ENCODE measurements around the gene GFOD1. TPM values are rescaled to one million over a fixed set of nuclear protein-coding genes. Genes with fewer than 3 reads are reported as not detected.
A peak's percentile ranks its signal among the peaks of the same experiment; 100 is the strongest.

The GFOD1 gene
- total and polyA plus RNA-seq, 7 experiments from 2014 or later = 0.24 to 10.8 (median 1.4) TPM; not detected in 1

DNA sequence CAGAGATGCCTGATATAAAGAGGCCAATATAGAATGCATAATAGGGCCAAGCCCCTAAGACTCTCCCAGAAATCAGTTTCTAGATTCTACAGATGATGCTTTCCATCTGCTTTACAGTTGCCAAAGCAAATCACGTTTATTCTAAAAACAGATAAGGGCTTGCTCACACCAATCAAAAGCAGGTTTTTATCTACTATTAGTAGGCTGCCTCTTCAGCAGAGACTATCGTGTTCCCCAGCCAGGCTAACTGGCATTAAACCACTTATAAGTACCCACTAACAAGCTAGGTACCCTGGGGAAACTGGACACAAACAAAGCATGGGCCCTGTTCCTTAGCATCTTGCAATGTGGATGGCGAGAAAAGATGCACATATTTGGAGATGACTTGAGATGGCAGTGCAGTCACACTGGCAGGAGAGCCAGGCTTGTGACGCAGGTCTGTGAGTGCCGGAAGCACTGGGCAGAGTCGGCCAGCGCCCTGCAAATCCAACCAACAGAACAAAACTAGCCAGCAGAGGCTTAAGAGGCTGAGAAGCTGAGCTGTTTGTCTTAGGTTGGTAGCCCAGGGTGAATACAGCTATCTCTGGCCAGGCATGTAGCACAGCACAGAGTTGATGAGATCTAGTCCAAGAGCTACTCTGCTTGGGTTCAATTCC, 73.4 kb downstream of the GFOD1 start:
- ChIA-PET CTCF (interaction anchor here (0.9 kb wide), 1 partner anchor 161 kb away, joined by 5 read pairs; the partner anchor contains the start of gene SIRT5), POLR2A (no interaction called here)
- Histone ChIP-seq H3K9me3 (ENCODE audit: control insufficient read depth in 2 of 3, low read length in 3 of 3) (no peaks in the 10 kb centered on the region), H3K4me1 (ENCODE audit: control insufficient read depth in 2 of 2, insufficient read depth in 2 of 2, low read length in 2 of 2) (no peaks in the 10 kb centered on the region), H3K27me3 (ENCODE audit: control insufficient read depth in 2 of 2, insufficient read depth in 2 of 2, low read length in 2 of 2) (no peaks in the 10 kb centered on the region), H3K27ac (ENCODE audit: low read depth, low read length) (no peak overlapping the region), H3K4me3 (ENCODE audit: low read length) (no peak overlapping the region), H3K36me3 (ENCODE audit: control insufficient read depth in 2 of 3, insufficient read depth in 3 of 3, low read length in 3 of 3) (no peaks in the 10 kb centered on the region)
- no peaks in the 10 kb centered on the region for H3K27me3 Mint-ChIP-seq
- H3K4me1 Mint-ChIP-seq = peaks cover 0 to 18% (median 6%) of the 10 kb centered on the region in 7 donors
- peaks cover 0 to 7% (median 0%) of the 10 kb centered on the region in 11 donors for H3K9me3 Mint-ChIP-seq
- peak overlapping the region in 4 of 9 donors; percentile 17 to 68 (median 43) for H3K27ac Mint-ChIP-seq
- H3K4me3 Mint-ChIP-seq = no peak overlapping the region
- DNase-seq (peak in 4 of 9 donors; percentile 19 to 61 (median 44)), ATAC-seq (peak; percentile 84)
- intact Hi-C loops (cut with micrococcal nuclease) = loop anchor here in 1 of 2 donors (1.0 kb wide), 1 partner anchor 123 kb away; no protein-coding TSS in a partner anchor
- H3K36me3 Mint-ChIP-seq = peaks cover 0 to 6% (median 0%) of the 10 kb centered on the region in 5 donors

DNA sequence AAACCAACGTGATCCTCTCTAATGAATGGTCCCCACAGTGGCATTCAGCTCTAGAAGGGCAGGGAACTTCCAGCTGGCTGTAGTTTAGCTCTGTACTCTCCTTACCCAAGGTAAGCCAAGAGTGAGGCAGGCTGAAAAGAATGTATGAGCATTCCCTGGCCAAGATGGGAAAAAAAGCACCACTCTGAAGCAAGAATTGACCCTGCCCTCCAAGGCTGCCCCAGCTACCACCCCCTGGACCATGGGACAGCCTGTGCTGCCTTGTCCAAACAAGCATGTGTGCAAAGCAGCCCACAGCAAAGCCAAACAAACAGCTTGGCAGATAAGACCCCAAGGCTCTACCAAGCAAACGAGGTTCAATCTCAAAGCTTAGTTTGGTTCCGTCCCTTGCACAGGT, 73.9 kb downstream of the GFOD1 start:
- CTCF ChIA-PET = no interaction called here

DNA sequence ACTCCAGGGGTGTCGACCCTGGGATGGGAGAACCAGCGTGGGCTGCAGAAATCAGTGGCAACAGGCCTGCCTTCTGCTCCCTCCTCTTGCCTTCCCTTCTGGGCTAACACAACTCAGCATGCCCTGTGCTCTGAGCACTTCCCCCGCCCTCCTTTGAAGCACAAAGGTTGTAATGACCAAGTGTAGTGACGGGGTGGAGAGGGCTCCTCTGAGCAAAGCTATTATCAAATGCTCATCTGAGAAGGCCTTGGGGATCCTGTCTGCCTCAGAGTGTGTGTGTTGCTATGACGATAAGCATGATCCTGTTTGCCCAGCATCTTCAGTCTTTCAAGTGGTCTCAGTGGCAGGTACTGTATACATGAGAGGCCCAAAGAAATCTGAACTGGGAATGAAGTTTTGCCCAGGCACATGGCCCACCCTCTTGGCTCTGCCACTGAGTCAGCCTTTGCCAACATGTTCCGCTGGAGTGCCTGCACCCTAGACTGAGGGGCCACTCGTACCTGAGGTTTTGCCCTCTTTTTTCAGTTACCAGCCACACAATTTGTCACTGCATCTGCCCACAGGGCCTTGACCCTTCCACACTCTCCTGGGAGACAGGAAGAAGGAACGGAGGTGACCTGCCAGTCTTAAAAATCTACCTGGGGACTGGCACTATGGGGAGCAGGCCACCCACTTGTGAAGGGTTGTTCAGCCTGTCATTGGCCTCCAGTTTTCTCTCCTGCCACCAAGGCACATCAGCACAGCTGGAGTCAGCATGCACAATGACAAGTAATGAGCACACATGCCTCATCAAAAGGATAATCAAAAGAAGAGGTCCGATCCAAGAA, 74.5 kb downstream of the GFOD1 start:
- peaks cover 0 to 6% (median 0%) of the 10 kb centered on the region in 5 donors for H3K36me3 Mint-ChIP-seq
- H3K27me3 Mint-ChIP-seq = no peaks in the 10 kb centered on the region
- no peaks in the 10 kb centered on the region for H3K9me3 ChIP-seq (ENCODE audit: control insufficient read depth in 2 of 3, low read length in 3 of 3)

More for the DNA sequence above, 73.9 kb downstream of the GFOD1 start:
- Mint-ChIP-seq H3K9me3 (peaks cover 0 to 7% (median 0%) of the 10 kb centered on the region in 11 donors), H3K27me3 (no peaks in the 10 kb centered on the region), H3K27ac (no peak overlapping the region), H3K4me3 (no peak overlapping the region), H3K4me1 (peaks cover 0 to 12% (median 4%) of the 10 kb centered on the region in 7 donors), H3K36me3 (peaks cover 0 to 6% (median 0%) of the 10 kb centered on the region in 5 donors)
- intact Hi-C loops (cut with micrococcal nuclease) = no loop called here
- DNase-seq = no peak
- Histone ChIP-seq H3K27ac (ENCODE audit: low read depth, low read length) (no peak overlapping the region), H3K4me1 (ENCODE audit: control insufficient read depth in 2 of 2, insufficient read depth in 2 of 2, low read length in 2 of 2) (no peaks in the 10 kb centered on the region), H3K4me3 (ENCODE audit: low read length) (no peak overlapping the region), H3K36me3 (ENCODE audit: control insufficient read depth in 2 of 3, insufficient read depth in 3 of 3, low read length in 3 of 3) (no peaks in the 10 kb centered on the region), H3K27me3 (ENCODE audit: control insufficient read depth in 2 of 2, insufficient read depth in 2 of 2, low read length in 2 of 2) (no peaks in the 10 kb centered on the region), H3K9me3 (ENCODE audit: control insufficient read depth in 2 of 3, low read length in 3 of 3) (no peaks in the 10 kb centered on the region)
- no peak for ATAC-seq
- POLR2A ChIA-PET = no interaction called here

DNA sequence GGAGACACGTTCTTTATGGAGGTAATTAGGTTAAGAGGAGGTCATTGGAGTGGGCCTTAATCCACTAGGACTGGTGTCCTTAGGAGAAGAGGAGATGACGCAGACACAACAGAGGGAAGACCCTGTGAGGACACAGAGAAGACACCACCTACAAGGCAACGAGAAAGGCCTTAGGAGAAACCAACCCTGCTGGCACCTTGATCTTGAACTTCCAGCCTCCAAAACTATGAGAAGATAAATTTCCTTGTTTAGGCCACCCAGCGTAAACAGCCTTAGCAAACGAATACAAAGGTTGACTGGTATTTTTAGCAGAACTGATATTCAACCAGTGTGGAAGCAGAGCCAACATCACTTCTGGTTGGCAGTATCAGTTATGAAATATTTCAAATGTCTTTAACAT, 75.2 kb downstream of the GFOD1 start:
- H3K4me1 ChIP-seq (ENCODE audit: control insufficient read depth in 2 of 2, insufficient read depth in 2 of 2, low read length in 2 of 2) = no peaks in the 10 kb centered on the region
- no peaks in the 10 kb centered on the region for H3K27me3 ChIP-seq (ENCODE audit: control insufficient read depth in 2 of 2, insufficient read depth in 2 of 2, low read length in 2 of 2)
- ChIA-PET CTCF (interaction anchor here (0.8 kb wide), 1 partner anchor 125 kb away, joined by 3 read pairs; no protein-coding TSS in a partner anchor), POLR2A (no interaction called here)
- DNase-seq (no peak), ATAC-seq (no peak)
- H3K27ac ChIP-seq (ENCODE audit: low read depth, low read length) = no peak overlapping the region
- peaks cover 0 to 10% (median 4%) of the 10 kb centered on the region in 7 donors for H3K4me1 Mint-ChIP-seq
- H3K9me3 ChIP-seq (ENCODE audit: control insufficient read depth in 2 of 3, low read length in 3 of 3) = no peaks in the 10 kb centered on the region
- intact Hi-C loops (cut with micrococcal nuclease) = no loop called here
- H3K4me3 ChIP-seq (ENCODE audit: low read length) = no peak overlapping the region
- H3K36me3 ChIP-seq (ENCODE audit: control insufficient read depth in 2 of 3, insufficient read depth in 3 of 3, low read length in 3 of 3) = no peaks in the 10 kb centered on the region
- H3K27ac Mint-ChIP-seq = no peak overlapping the region
- H3K9me3 Mint-ChIP-seq = peaks cover 0 to 7% (median 0%) of the 10 kb centered on the region in 11 donors
- H3K4me3 Mint-ChIP-seq = no peak overlapping the region
- no peaks in the 10 kb centered on the region for H3K27me3 Mint-ChIP-seq
- peaks cover 0 to 6% (median 0%) of the 10 kb centered on the region in 5 donors for H3K36me3 Mint-ChIP-seq

More for the DNA sequence above, 74.5 kb downstream of the GFOD1 start:
- CTCF ChIA-PET = no interaction called here
- no peaks in the 10 kb centered on the region for H3K4me1 ChIP-seq (ENCODE audit: control insufficient read depth in 2 of 2, insufficient read depth in 2 of 2, low read length in 2 of 2)
- ATAC-seq (no peak), DNase-seq (no peak)
- H3K36me3 ChIP-seq (ENCODE audit: control insufficient read depth in 2 of 3, insufficient read depth in 3 of 3, low read length in 3 of 3) = no peaks in the 10 kb centered on the region
- H3K4me3 Mint-ChIP-seq = no peak overlapping the region
- H3K27ac Mint-ChIP-seq = no peak overlapping the region
- H3K27me3 ChIP-seq (ENCODE audit: control insufficient read depth in 2 of 2, insufficient read depth in 2 of 2, low read length in 2 of 2) = no peaks in the 10 kb centered on the region
- intact Hi-C loops (cut with micrococcal nuclease) = no loop called here
- peaks cover 0 to 7% (median 0%) of the 10 kb centered on the region in 11 donors for H3K9me3 Mint-ChIP-seq
- H3K4me3 ChIP-seq (ENCODE audit: low read length) = no peak overlapping the region
- POLR2A ChIA-PET = no interaction called here
- no peak overlapping the region for H3K27ac ChIP-seq (ENCODE audit: low read depth, low read length)
- H3K4me1 Mint-ChIP-seq = peaks cover 0 to 9% (median 4%) of the 10 kb centered on the region in 7 donors

DNA sequence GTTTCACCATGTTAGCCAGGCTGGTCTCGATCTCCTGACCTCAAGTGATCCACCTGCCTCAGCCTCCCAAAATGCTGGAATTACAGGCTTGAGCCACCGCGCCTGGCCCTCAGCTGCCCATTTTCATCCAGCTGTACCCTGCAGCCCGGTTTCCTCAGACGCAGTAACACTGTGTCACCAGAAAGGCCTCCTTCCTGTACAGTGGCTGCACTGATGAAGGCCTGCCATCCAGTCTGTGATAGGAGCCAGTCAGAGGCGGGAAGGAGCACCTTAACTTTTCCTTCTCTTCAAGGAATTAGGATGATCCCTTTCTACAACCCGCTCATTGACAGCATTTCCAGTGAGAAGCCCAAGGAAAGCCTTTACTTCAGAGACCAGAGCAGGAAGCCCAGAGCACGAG, 75.9 kb downstream of the GFOD1 start:
- Histone ChIP-seq H3K27me3 (ENCODE audit: control insufficient read depth in 2 of 2, insufficient read depth in 2 of 2, low read length in 2 of 2) (no peaks in the 10 kb centered on the region), H3K9me3 (ENCODE audit: control insufficient read depth in 2 of 3, low read length in 3 of 3) (no peaks in the 10 kb centered on the region), H3K4me3 (ENCODE audit: low read length) (no peak overlapping the region), H3K27ac (ENCODE audit: low read depth, low read length) (no peak overlapping the region), H3K36me3 (ENCODE audit: control insufficient read depth in 2 of 3, insufficient read depth in 3 of 3, low read length in 3 of 3) (no peaks in the 10 kb centered on the region), H3K4me1 (ENCODE audit: control insufficient read depth in 2 of 2, insufficient read depth in 2 of 2, low read length in 2 of 2) (no peaks in the 10 kb centered on the region)
- no peak overlapping the region for H3K4me3 Mint-ChIP-seq
- POLR2A ChIA-PET = interaction anchor here (0.5 kb wide), 1 partner anchor 351 kb away, joined by 9 read pairs; no protein-coding TSS in a partner anchor
- intact Hi-C loops (cut with micrococcal nuclease) = no loop called here
- H3K4me1 Mint-ChIP-seq = peaks cover 0 to 12% (median 6%) of the 10 kb centered on the region in 7 donors
- peak overlapping the region in 1 of 9 donors; percentile 74 for H3K27ac Mint-ChIP-seq
- peaks cover 0 to 5% (median 0%) of the 10 kb centered on the region in 5 donors for H3K36me3 Mint-ChIP-seq
- ATAC-seq (no peak), DNase-seq (no peak)
- peaks cover 0 to 5% (median 0%) of the 10 kb centered on the region in 11 donors for H3K9me3 Mint-ChIP-seq
- H3K27me3 Mint-ChIP-seq = no peaks in the 10 kb centered on the region
- CTCF ChIA-PET = interaction anchor here (0.8 kb wide), 1 partner anchor 126 kb away, joined by 3 read pairs; no protein-coding TSS in a partner anchor

DNA sequence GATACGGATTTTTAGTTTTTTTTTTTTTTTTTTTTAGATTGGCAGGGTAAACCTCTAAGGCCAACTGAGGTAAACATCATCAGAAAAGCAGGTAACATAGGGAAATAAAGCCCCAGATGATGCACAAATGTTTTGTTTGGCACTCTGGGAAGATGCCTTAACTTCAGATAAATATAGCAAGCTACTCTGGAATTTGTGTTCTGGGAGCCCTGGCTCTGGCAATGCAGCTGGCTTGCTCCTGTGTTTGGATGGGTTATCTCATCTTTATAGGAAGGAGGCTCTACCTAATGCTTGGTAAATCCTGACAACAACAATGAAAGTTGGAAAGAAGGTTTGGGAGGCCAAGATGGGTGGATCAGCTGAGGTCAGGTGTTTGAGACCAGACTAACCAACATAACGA, 77.4 kb downstream of the GFOD1 start:
- Mint-ChIP-seq H3K36me3 (no peaks in the 10 kb centered on the region), H3K9me3 (no peaks in the 10 kb centered on the region), H3K4me3 (no peak overlapping the region), H3K27ac (no peak overlapping the region), H3K27me3 (no peaks in the 10 kb centered on the region), H3K4me1 (peaks cover 0 to 12% (median 6%) of the 10 kb centered on the region in 7 donors)
- intact Hi-C loops (cut with micrococcal nuclease) = no loop called here
- no peaks in the 10 kb centered on the region for H3K9me3 ChIP-seq (ENCODE audit: control insufficient read depth in 2 of 3, low read length in 3 of 3)
- H3K4me3 ChIP-seq (ENCODE audit: low read length) = no peak overlapping the region
- DNase-seq = no peak
- no peaks in the 10 kb centered on the region for H3K36me3 ChIP-seq (ENCODE audit: control insufficient read depth in 2 of 3, insufficient read depth in 3 of 3, low read length in 3 of 3)
- no peaks in the 10 kb centered on the region for H3K4me1 ChIP-seq (ENCODE audit: control insufficient read depth in 2 of 2, insufficient read depth in 2 of 2, low read length in 2 of 2)
- POLR2A ChIA-PET = no interaction called here
- no peak overlapping the region for H3K27ac ChIP-seq (ENCODE audit: low read depth, low read length)
- no peaks in the 10 kb centered on the region for H3K27me3 ChIP-seq (ENCODE audit: control insufficient read depth in 2 of 2, insufficient read depth in 2 of 2, low read length in 2 of 2)
- ATAC-seq = no peak
- CTCF ChIA-PET = interaction anchor here (0.5 kb wide), 1 partner anchor 18 kb away, joined by 3 read pairs; no protein-coding TSS in a partner anchor
